HG02938 (cell line): Measurements from ENCODE around the gene PTPRE.
A peak's percentile ranks its signal among the peaks of the same experiment; 100 is the strongest.

ENCODE experiments used
- ATAC-seq: cut with Tn5 transposase; IDR thresholded peaks from one replicate; pipeline ENCODE4 v1.9.1; 2021; ENCODE audit warnings: mild to moderate bottlenecking, moderate library complexity; ENCODE audit not compliant: unreplicated experiment

The PTPRE gene

GRCh38 chr10:127997271-127997670 is 90.4 kb downstream of the PTPRE start:
- ATAC-seq = no peak

GRCh38 chr10:127997937-127998336 is 91.0 kb downstream of the PTPRE start:
- ATAC-seq = no peak

- no peak for ATAC-seq
These were observed 91.7 kb downstream of the PTPRE start for GRCh38 chr10:127998501-127999144.

- ATAC-seq = no peak
These were observed 92.6 kb downstream of the PTPRE start for GRCh38 chr10:127999297-128000129.

- no peak for ATAC-seq
These were observed 93.8 kb downstream of the PTPRE start for GRCh38 chr10:128000471-128001362.

GRCh38 chr10:128001363-128001745 is 94.5 kb downstream of the PTPRE start:
- ATAC-seq = no peak

GRCh38 chr10:128001849-128002248 is 94.9 kb downstream of the PTPRE start:
- no peak for ATAC-seq

- ATAC-seq = no peak
These were observed 96.6 kb downstream of the PTPRE start for GRCh38 chr10:128003521-128003920.

- ATAC-seq = no peak
These were observed 99.0 kb downstream of the PTPRE start for GRCh38 chr10:128005858-128006257.

GRCh38 chr10:128007056-128007455 is 100.2 kb downstream of the PTPRE start:
- no peak for ATAC-seq

- ATAC-seq = no peak
These were observed 101.1 kb downstream of the PTPRE start for GRCh38 chr10:128007971-128008370.

- no peak for ATAC-seq
These were observed 101.8 kb downstream of the PTPRE start for GRCh38 chr10:128008521-128009250.

- ATAC-seq = no peak
These were observed 102.6 kb downstream of the PTPRE start for GRCh38 chr10:128009372-128010126.

GRCh38 chr10:128011059-128011979 is 104.4 kb downstream of the PTPRE start:
- peak; percentile 84 for ATAC-seq

- no peak for ATAC-seq
These were observed 106.7 kb downstream of the PTPRE start for GRCh38 chr10:128013626-128014025.

- ATAC-seq = no peak
These were observed 107.3 kb downstream of the PTPRE start for GRCh38 chr10:128014236-128014635.

GRCh38 chr10:128016423-128017060 is 109.6 kb downstream of the PTPRE start:
- no peak for ATAC-seq

- no peak for ATAC-seq
These were observed 110.9 kb downstream of the PTPRE start for GRCh38 chr10:128017822-128018221.
